ENCODE data around the gene VAC14. TPM values are rescaled to one million over a fixed set of nuclear protein-coding genes. Genes with fewer than 3 reads are reported as not detected.

The VAC14 gene
- total and polyA plus RNA-seq, 5 donors, result 18.2 to 27.4 (median 23.0) TPM

DNA sequence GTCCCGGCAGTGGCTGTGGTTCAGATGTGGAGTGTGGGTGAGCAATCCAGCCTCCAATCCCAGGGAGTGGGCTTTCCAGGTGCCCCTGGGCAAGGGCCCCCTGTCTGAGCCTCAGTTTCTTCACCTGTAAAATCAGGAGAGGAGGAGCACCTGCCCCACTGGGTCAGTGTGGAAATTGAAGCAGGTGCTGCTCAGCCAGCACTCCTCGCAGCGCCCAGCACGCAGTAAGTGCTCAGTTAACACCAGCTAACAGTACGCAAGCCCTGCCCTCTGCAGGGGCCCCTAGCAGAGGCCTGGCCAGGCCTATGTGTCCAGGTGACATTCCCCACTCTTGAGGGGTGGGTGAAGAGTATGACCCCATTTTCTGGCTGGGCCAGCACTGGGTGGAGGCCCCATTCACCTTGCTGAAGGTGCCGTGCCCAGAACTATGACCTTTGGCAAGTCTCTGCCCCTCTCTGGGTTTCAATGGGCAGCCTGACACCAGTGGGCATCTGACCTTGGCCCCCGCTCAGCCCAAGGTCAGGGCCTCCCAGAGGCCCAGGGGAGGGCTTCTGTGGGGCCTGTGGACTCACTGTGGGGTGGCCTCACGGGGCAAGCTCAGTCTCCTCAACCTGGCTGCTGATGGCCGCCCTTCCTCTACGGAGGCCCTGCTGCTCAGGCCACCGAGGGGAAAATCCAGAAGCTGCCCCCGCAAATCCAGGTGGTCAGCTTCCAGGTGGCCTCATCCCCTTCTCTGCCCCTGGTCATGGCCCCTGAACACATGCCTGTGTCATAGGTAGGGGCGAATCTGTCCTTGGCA, 117.6 kb downstream of the VAC14 start:
- Histone ChIP-seq H3K9me3 (ENCODE audit: control insufficient read depth, low read length) (no peaks in the 10 kb centered on the region), H3K27ac (ENCODE audit: low read length) (no peak overlapping the region), H3K27me3 (ENCODE audit: control insufficient read depth, insufficient read depth) (no peaks in the 10 kb centered on the region), H3K4me1 (ENCODE audit: control insufficient read depth, insufficient read depth, low read length) (peaks cover 19% of the 10 kb centered on the region), H3K4me3 (ENCODE audit: low read length) (no peak overlapping the region)
- ATAC-seq (no peak), DNase-seq (peak; percentile 13 to 46 (median 44))
- intact Hi-C loops (cut with DNase I), result loop anchor here in 3 of 4 donors (5.0 to 10.0 kb wide), 4 partner anchors 51 to 91 kb away; no protein-coding TSS in a partner anchor
- 85% methylated on average over 13 of the region's 13 CpGs for WGBS

GRCh38 chr16:70682239-70683145, 118.5 kb downstream of the VAC14 start:
- no peak overlapping the region for H3K4me3 ChIP-seq (ENCODE audit: low read length)
- DNase-seq (peak; percentile 10 to 41 (median 36)), ATAC-seq (no peak)
- intact Hi-C loops (cut with DNase I), result loop anchor here in 3 of 4 donors (5.0 to 10.0 kb wide), 4 partner anchors 52 to 92 kb away; no protein-coding TSS in a partner anchor
- H3K27me3 ChIP-seq (ENCODE audit: control insufficient read depth, insufficient read depth), result no peaks in the 10 kb centered on the region
- 74% methylated on average over 14 of the region's 14 CpGs for WGBS
- no peaks in the 10 kb centered on the region for H3K9me3 ChIP-seq (ENCODE audit: control insufficient read depth, low read length)
- H3K27ac ChIP-seq (ENCODE audit: low read length), result no peak overlapping the region
- H3K4me1 ChIP-seq (ENCODE audit: control insufficient read depth, insufficient read depth, low read length), result peaks cover 13% of the 10 kb centered on the region

- no peaks in the 10 kb centered on the region for H3K27me3 ChIP-seq (ENCODE audit: control insufficient read depth, insufficient read depth)
- 55% methylated on average over 13 of the region's 13 CpGs for WGBS
- ATAC-seq (peak in 1 of 2 donors; percentile 10), DNase-seq (peak; percentile 25 to 77 (median 67))
- H3K27ac ChIP-seq (ENCODE audit: low read length), result no peak overlapping the region
- H3K9me3 ChIP-seq (ENCODE audit: control insufficient read depth, low read length), result no peaks in the 10 kb centered on the region
- peaks cover 11% of the 10 kb centered on the region for H3K4me1 ChIP-seq (ENCODE audit: control insufficient read depth, insufficient read depth, low read length)
- H3K4me3 ChIP-seq (ENCODE audit: low read length), result no peak overlapping the region
- intact Hi-C loops (cut with DNase I), result loop anchor here in 3 of 4 donors (2.0 to 10.0 kb wide), 5 partner anchors 53 to 93 kb away; no protein-coding TSS in a partner anchor
These were observed 119.3 kb downstream of the VAC14 start for GRCh38 chr16:70681382-70682238.

GRCh38 chr16:70680495-70681381, 120.2 kb downstream of the VAC14 start:
- H3K9me3 ChIP-seq (ENCODE audit: control insufficient read depth, low read length), result no peaks in the 10 kb centered on the region
- no peak overlapping the region for H3K27ac ChIP-seq (ENCODE audit: low read length)
- no peak overlapping the region for H3K4me3 ChIP-seq (ENCODE audit: low read length)
- H3K4me1 ChIP-seq (ENCODE audit: control insufficient read depth, insufficient read depth, low read length), result peaks cover 9% of the 10 kb centered on the region
- WGBS, result 64% methylated on average over 18 of the region's 18 CpGs
- ATAC-seq (no peak), DNase-seq (peak; percentile 26 to 70 (median 69))
- intact Hi-C loops (cut with DNase I), result loop anchor here in 3 of 4 donors (2.0 to 10.0 kb wide), 5 partner anchors 54 to 94 kb away; no protein-coding TSS in a partner anchor
- H3K27me3 ChIP-seq (ENCODE audit: control insufficient read depth, insufficient read depth), result no peaks in the 10 kb centered on the region

GRCh38 chr16:70679671-70680494, 121.1 kb downstream of the VAC14 start:
- H3K4me1 ChIP-seq (ENCODE audit: control insufficient read depth, insufficient read depth, low read length), result peaks cover 9% of the 10 kb centered on the region
- 61% methylated on average over 79 of the region's 80 CpGs for WGBS
- intact Hi-C loops (cut with DNase I), result loop anchor here (2.0 to 10.0 kb wide), 5 partner anchors 55 to 95 kb away; no protein-coding TSS in a partner anchor
- peak in 1 of 2 donors; percentile 34 for ATAC-seq
- H3K9me3 ChIP-seq (ENCODE audit: control insufficient read depth, low read length), result no peaks in the 10 kb centered on the region
- no peak overlapping the region for H3K27ac ChIP-seq (ENCODE audit: low read length)
- peak; percentile 36 to 85 (median 76) for DNase-seq
- no peak overlapping the region for H3K4me3 ChIP-seq (ENCODE audit: low read length)
- no peaks in the 10 kb centered on the region for H3K27me3 ChIP-seq (ENCODE audit: control insufficient read depth, insufficient read depth)

- no peaks in the 10 kb centered on the region for H3K27me3 ChIP-seq (ENCODE audit: control insufficient read depth, insufficient read depth)
- DNase-seq, result peak; percentile 17 to 67 (median 49)
- H3K4me1 ChIP-seq (ENCODE audit: control insufficient read depth, insufficient read depth, low read length), result peaks cover 9% of the 10 kb centered on the region
- H3K9me3 ChIP-seq (ENCODE audit: control insufficient read depth, low read length), result no peaks in the 10 kb centered on the region
- 78% methylated on average over 31 of the region's 31 CpGs for WGBS
- intact Hi-C loops (cut with DNase I), result loop anchor here in 1 of 4 donors (5.0 kb wide), 1 partner anchor 88 kb away; no protein-coding TSS in a partner anchor
- no peak for ATAC-seq
- no peak overlapping the region for H3K27ac ChIP-seq (ENCODE audit: low read length)
- H3K4me3 ChIP-seq (ENCODE audit: low read length), result no peak overlapping the region
These were observed 121.9 kb downstream of the VAC14 start for GRCh38 chr16:70678898-70679670.

GRCh38 chr16:70678121-70678897, 122.6 kb downstream of the VAC14 start:
- Histone ChIP-seq H3K4me1 (ENCODE audit: control insufficient read depth, insufficient read depth, low read length) (peaks cover 9% of the 10 kb centered on the region), H3K27ac (ENCODE audit: low read length) (no peak overlapping the region), H3K9me3 (ENCODE audit: control insufficient read depth, low read length) (no peaks in the 10 kb centered on the region), H3K4me3 (ENCODE audit: low read length) (no peak overlapping the region), H3K27me3 (ENCODE audit: control insufficient read depth, insufficient read depth) (no peaks in the 10 kb centered on the region)
- ATAC-seq, result no peak
- intact Hi-C loops (cut with DNase I), result loop anchor here in 1 of 4 donors (5.0 kb wide), 1 partner anchor 89 kb away; no protein-coding TSS in a partner anchor
- 93% methylated on average over 22 of the region's 22 CpGs for WGBS
- DNase-seq, result peak; percentile 12 to 63 (median 55)
